Endometrium (tissue), 2 donors: ENCODE data around the gene PPP1R7.
"Not testable (repeated sequence)": the region's sequence is repeated elsewhere in the genome, so short reads cannot be mapped to it uniquely, and the experiment has no call there.

Experiments used
- FAIRE-seq: peaks from 2 replicates; lab custom pipeline; 2012; peaks lifted over from hg19 to GRCh38; lab: Jason Lieb, UNC
- donor health status: control.
- donor health status: control.

PPP1R7 gene

GRCh38 chr2:241197246-241197645 is 47.0 kb downstream of the PPP1R7 start:
- not testable (repeated sequence) for FAIRE-seq

- FAIRE-seq = no peak
These were observed 47.7 kb downstream of the PPP1R7 start for GRCh38 chr2:241197947-241198346.

- FAIRE-seq = no peak
These were observed 48.4 kb downstream of the PPP1R7 start for GRCh38 chr2:241198381-241199279.

- FAIRE-seq = no peak
These were observed 49.0 kb downstream of the PPP1R7 start for GRCh38 chr2:241199286-241199685.

- FAIRE-seq = no peak
These were observed 49.9 kb downstream of the PPP1R7 start for GRCh38 chr2:241199897-241200821.

GRCh38 chr2:241200822-241201395 is 50.6 kb downstream of the PPP1R7 start:
- FAIRE-seq = no peak

- no peak for FAIRE-seq
These were observed 51.4 kb downstream of the PPP1R7 start for GRCh38 chr2:241201445-241202267.

- no peak for FAIRE-seq
These were observed 52.0 kb downstream of the PPP1R7 start for GRCh38 chr2:241202268-241202585.

GRCh38 chr2:241202681-241203080 is 52.4 kb downstream of the PPP1R7 start:
- no peak for FAIRE-seq

GRCh38 chr2:241203218-241204009 is 53.1 kb downstream of the PPP1R7 start:
- no peak for FAIRE-seq

- FAIRE-seq = no peak
These were observed 53.7 kb downstream of the PPP1R7 start for GRCh38 chr2:241204010-241204384.

- no peak for FAIRE-seq
These were observed 54.2 kb downstream of the PPP1R7 start for GRCh38 chr2:241204490-241204889.

- FAIRE-seq = no peak
These were observed 54.8 kb downstream of the PPP1R7 start for GRCh38 chr2:241205086-241205485.

GRCh38 chr2:241207151-241207550 is 56.9 kb downstream of the PPP1R7 start:
- no peak for FAIRE-seq

- no peak for FAIRE-seq
These were observed 57.4 kb downstream of the PPP1R7 start for GRCh38 chr2:241207641-241208040.

GRCh38 chr2:241208058-241208457 is 57.8 kb downstream of the PPP1R7 start:
- FAIRE-seq = no peak

GRCh38 chr2:241209271-241209670 is 59.0 kb downstream of the PPP1R7 start:
- FAIRE-seq = no peak

- FAIRE-seq = no peak
These were observed 61.0 kb downstream of the PPP1R7 start for GRCh38 chr2:241211276-241211675.

GRCh38 chr2:241213041-241213440 is 62.8 kb downstream of the PPP1R7 start:
- FAIRE-seq = no peak

- FAIRE-seq = no peak
These were observed 63.3 kb downstream of the PPP1R7 start for GRCh38 chr2:241213567-241213966.

GRCh38 chr2:241214209-241214608 is 63.9 kb downstream of the PPP1R7 start:
- FAIRE-seq = no peak
